Measurements from ENCODE around the gene LIN37.

The LIN37 gene

GRCh38 chr19:35713904-35714495 lies 34.4 kb upstream of the LIN37 start:
- TF ChIP-seq REST (IDR thresholded peaks at IDR 0.05; ENCODE audit: insufficient read depth in 1 of 2, low read depth in 2 of 2, low read length in 2 of 2) (no peak), POLR2AphosphoS5 (IDR thresholded peaks at IDR 0.05; ENCODE audit: low read depth, low read length) (no peak), SIN3A (IDR thresholded peaks at IDR 0.05; ENCODE audit: borderline replicate concordance, insufficient read depth, low read length) (no peak), TAF1 (IDR thresholded peaks at IDR 0.05; ENCODE audit: borderline replicate concordance, insufficient read depth, low read length) (no peak), FOXP2 (optimal IDR thresholded peaks at IDR 0.05; ENCODE audit: borderline replicate concordance, extremely low read depth, extremely low read length, insufficient read depth) (no peak)

- TF ChIP-seq FOXP2 (optimal IDR thresholded peaks at IDR 0.05; ENCODE audit: borderline replicate concordance, extremely low read depth, extremely low read length, insufficient read depth) (no peak), SIN3A (IDR thresholded peaks at IDR 0.05; ENCODE audit: borderline replicate concordance, insufficient read depth, low read length) (no peak), REST (IDR thresholded peaks at IDR 0.05; ENCODE audit: insufficient read depth in 1 of 2, low read depth in 2 of 2, low read length in 2 of 2) (no peak), TAF1 (IDR thresholded peaks at IDR 0.05; ENCODE audit: borderline replicate concordance, insufficient read depth, low read length) (no peak), POLR2AphosphoS5 (IDR thresholded peaks at IDR 0.05; ENCODE audit: low read depth, low read length) (no peak)
Measured at GRCh38 chr19:35714601-35715354, 33.6 kb upstream of the LIN37 start.

DNA sequence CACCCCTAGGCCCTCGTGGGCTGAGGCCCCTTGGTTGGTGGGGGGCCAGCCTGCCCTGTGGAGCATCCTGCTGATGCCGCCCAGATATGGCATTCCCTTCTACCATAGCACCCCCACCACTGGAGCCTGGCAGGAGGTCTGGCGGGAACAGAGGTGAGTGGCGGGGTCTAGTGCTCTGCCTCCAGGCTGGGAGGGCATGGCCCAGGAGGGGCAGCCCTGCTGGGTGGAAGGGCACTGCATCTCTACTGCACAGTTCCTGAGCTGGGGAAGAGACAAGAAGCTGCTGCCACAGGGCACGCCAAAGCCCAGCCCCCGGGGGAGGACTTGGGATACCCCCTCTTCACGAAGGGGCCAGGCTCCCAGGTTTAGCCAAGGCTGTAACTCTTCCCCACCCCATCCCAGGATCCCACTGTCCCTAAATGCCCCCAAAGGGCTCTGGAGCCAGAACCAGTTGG lies 33.0 kb upstream of the LIN37 start:
- TF ChIP-seq SIN3A (IDR thresholded peaks at IDR 0.05; ENCODE audit: borderline replicate concordance, insufficient read depth, low read length) (no peak), REST (IDR thresholded peaks at IDR 0.05; ENCODE audit: insufficient read depth in 1 of 2, low read depth in 2 of 2, low read length in 2 of 2) (no peak), FOXP2 (optimal IDR thresholded peaks at IDR 0.05; ENCODE audit: borderline replicate concordance, extremely low read depth, extremely low read length, insufficient read depth) (no peak), TAF1 (IDR thresholded peaks at IDR 0.05; ENCODE audit: borderline replicate concordance, insufficient read depth, low read length) (no peak)

- no peak for TF ChIP-seq REST (IDR thresholded peaks at IDR 0.05; ENCODE audit: insufficient read depth in 1 of 2, low read depth in 2 of 2, low read length in 2 of 2)
- no peak; the same call in 1 of the 2 replicates for TF ChIP-seq TAF1 (IDR thresholded peaks at IDR 0.05; ENCODE audit: borderline replicate concordance, insufficient read depth, low read length)
- no peak for TF ChIP-seq SIN3A (IDR thresholded peaks at IDR 0.05; ENCODE audit: borderline replicate concordance, insufficient read depth, low read length)
Measured at GRCh38 chr19:35715981-35716800, 32.2 kb upstream of the LIN37 start.
